ENCODE results near the gene LDB3.
"Not testable (repeated sequence)": the region's sequence is repeated elsewhere in the genome, so short reads cannot be mapped to it uniquely, and the experiment has no call there.

Gene LDB3

GRCh38 chr10:86636311-86636710 is 32.0 kb upstream of the LDB3 start:
- POLR2A ChIA-PET: interaction anchor here (0.6 kb wide), 1 partner anchor 66 kb away, joined by 6 read pairs; no protein-coding TSS in a partner anchor

GRCh38 chr10:86642021-86642420 is 26.3 kb upstream of the LDB3 start:
- DNase-seq: no peak
- H3K27me3 ChIP-seq (replicated peaks in 2 of 5; ENCODE audit: control insufficient read depth in 4 of 5, insufficient read depth in 5 of 5, low read length in 4 of 5): peaks cover 0 to 6% (median 0%) of the 10 kb centered on the region in 5 experiments
- H3K27ac ChIP-seq (ENCODE audit: insufficient read depth in 1 of 2, low read depth in 1 of 2, low read length in 2 of 2, poor library complexity in 1 of 2, severe bottlenecking in 2 of 2): no peak overlapping the region
- no peaks in the 10 kb centered on the region for H3K4me1 ChIP-seq (ENCODE audit: control extremely low read depth in 1 of 4, control insufficient read depth in 4 of 4, insufficient read depth in 4 of 4, low read length in 3 of 4)
- ChIA-PET POLR2A (no interaction called here), CTCF (interaction anchor here (1.3 kb wide), 1 partner anchor 16 kb away, joined by 4 read pairs; no protein-coding TSS in a partner anchor)
- peaks cover 0 to 6% (median 0%) of the 10 kb centered on the region in 5 experiments for H3K9me3 ChIP-seq (ENCODE audit: control extremely low read depth in 1 of 5, control insufficient read depth in 4 of 5, insufficient read depth in 2 of 5, low read depth in 1 of 5, low read length in 4 of 5)
- H3K36me3 ChIP-seq (ENCODE audit: control insufficient read depth in 4 of 4, insufficient read depth in 4 of 4, low read length in 3 of 4): no peaks in the 10 kb centered on the region
- H3K4me3 ChIP-seq (ENCODE audit: control insufficient read depth in 1 of 7, extremely low read depth in 1 of 7, insufficient read depth in 4 of 7, low read depth in 2 of 7, low read length in 6 of 7): no peak overlapping the region

More at GRCh38 chr10:86636311-86636710, 32.0 kb upstream of the LDB3 start:
- peaks cover 0 to under 1% (median 0%) of the 10 kb centered on the region in 5 experiments for H3K9me3 ChIP-seq (ENCODE audit: control extremely low read depth in 1 of 5, control insufficient read depth in 4 of 5, insufficient read depth in 2 of 5, low read depth in 1 of 5, low read length in 4 of 5)
- CTCF ChIA-PET: no interaction called here
- WGBS (ENCODE audit: insufficient coverage): no CpG with 5 or more reads among the region's 2 CpGs
- no peak for DNase-seq
- no peak overlapping the region for H3K4me3 ChIP-seq (ENCODE audit: control insufficient read depth in 1 of 7, extremely low read depth in 1 of 7, insufficient read depth in 4 of 7, low read depth in 2 of 7, low read length in 6 of 7)
- H3K36me3 ChIP-seq (ENCODE audit: control insufficient read depth in 4 of 4, insufficient read depth in 4 of 4, low read length in 3 of 4): no peaks in the 10 kb centered on the region
- peaks cover 3 to 38% (median 14%) of the 10 kb centered on the region in 5 experiments for H3K27me3 ChIP-seq (replicated peaks in 2 of 5; ENCODE audit: control insufficient read depth in 4 of 5, insufficient read depth in 5 of 5, low read length in 4 of 5)
- H3K27ac ChIP-seq (ENCODE audit: insufficient read depth in 1 of 2, low read depth in 1 of 2, low read length in 2 of 2, poor library complexity in 1 of 2, severe bottlenecking in 2 of 2): no peak overlapping the region
- H3K4me1 ChIP-seq (ENCODE audit: control extremely low read depth in 1 of 4, control insufficient read depth in 4 of 4, insufficient read depth in 4 of 4, low read length in 3 of 4): peaks cover 0 to 7% (median 5%) of the 10 kb centered on the region in 4 experiments

GRCh38 chr10:86642499-86642898 is 25.8 kb upstream of the LDB3 start:
- CTCF ChIA-PET: interaction anchor here (1.3 kb wide), 1 partner anchor 16 kb away, joined by 4 read pairs; no protein-coding TSS in a partner anchor

GRCh38 chr10:86644152-86644793 is 24.0 kb upstream of the LDB3 start:
- Histone ChIP-seq H3K4me3 (ENCODE audit: control insufficient read depth in 1 of 7, extremely low read depth in 1 of 7, insufficient read depth in 4 of 7, low read depth in 2 of 7, low read length in 6 of 7) (no peak overlapping the region), H3K27ac (ENCODE audit: insufficient read depth in 1 of 2, low read depth in 1 of 2, low read length in 2 of 2, poor library complexity in 1 of 2, severe bottlenecking in 2 of 2) (no peak overlapping the region), H3K27me3 (replicated peaks in 2 of 5; ENCODE audit: control insufficient read depth in 4 of 5, insufficient read depth in 5 of 5, low read length in 4 of 5) (peaks cover 0 to 8% (median 0%) of the 10 kb centered on the region in 5 experiments), H3K4me1 (ENCODE audit: control extremely low read depth in 1 of 4, control insufficient read depth in 4 of 4, insufficient read depth in 4 of 4, low read length in 3 of 4) (no peaks in the 10 kb centered on the region), H3K36me3 (ENCODE audit: control insufficient read depth in 4 of 4, insufficient read depth in 4 of 4, low read length in 3 of 4) (no peaks in the 10 kb centered on the region), H3K9me3 (ENCODE audit: control extremely low read depth in 1 of 5, control insufficient read depth in 4 of 5, insufficient read depth in 2 of 5, low read depth in 1 of 5, low read length in 4 of 5) (peaks cover 0 to 6% (median 0%) of the 10 kb centered on the region in 5 experiments)
- WGBS (ENCODE audit: insufficient coverage): 94% methylated on average over 5 of the region's 5 CpGs
- peak in 2 of 3 donors; percentile 3 to 18 for DNase-seq
- POLR2A ChIA-PET: no interaction called here
- CTCF ChIA-PET: interaction anchor here (1.6 kb wide), 1 partner anchor 14 kb away, joined by 4 read pairs; no protein-coding TSS in a partner anchor

More at GRCh38 chr10:86642499-86642898, 25.8 kb upstream of the LDB3 start:
- WGBS (ENCODE audit: insufficient coverage): 88% methylated on average over 5 of the region's 5 CpGs
- Histone ChIP-seq H3K36me3 (ENCODE audit: control insufficient read depth in 4 of 4, insufficient read depth in 4 of 4, low read length in 3 of 4) (no peaks in the 10 kb centered on the region), H3K27ac (ENCODE audit: insufficient read depth in 1 of 2, low read depth in 1 of 2, low read length in 2 of 2, poor library complexity in 1 of 2, severe bottlenecking in 2 of 2) (no peak overlapping the region), H3K27me3 (replicated peaks in 2 of 5; ENCODE audit: control insufficient read depth in 4 of 5, insufficient read depth in 5 of 5, low read length in 4 of 5) (peaks cover 0 to 5% (median 0%) of the 10 kb centered on the region in 5 experiments), H3K4me3 (ENCODE audit: control insufficient read depth in 1 of 7, extremely low read depth in 1 of 7, insufficient read depth in 4 of 7, low read depth in 2 of 7, low read length in 6 of 7) (no peak overlapping the region), H3K4me1 (ENCODE audit: control extremely low read depth in 1 of 4, control insufficient read depth in 4 of 4, insufficient read depth in 4 of 4, low read length in 3 of 4) (no peaks in the 10 kb centered on the region), H3K9me3 (ENCODE audit: control extremely low read depth in 1 of 5, control insufficient read depth in 4 of 5, insufficient read depth in 2 of 5, low read depth in 1 of 5, low read length in 4 of 5) (peaks cover 0 to 6% (median 0%) of the 10 kb centered on the region in 5 experiments)
- POLR2A ChIA-PET: no interaction called here
- no peak for DNase-seq

GRCh38 chr10:86644794-86645445 is 23.4 kb upstream of the LDB3 start:
- CTCF ChIA-PET: interaction anchor here (1.6 kb wide), 1 partner anchor 15 kb away, joined by 4 read pairs; no protein-coding TSS in a partner anchor
- no peak overlapping the region for H3K27ac ChIP-seq (ENCODE audit: insufficient read depth in 1 of 2, low read depth in 1 of 2, low read length in 2 of 2, poor library complexity in 1 of 2, severe bottlenecking in 2 of 2)
- 98% methylated on average over 4 of the region's 5 CpGs for WGBS (ENCODE audit: insufficient coverage)
- DNase-seq: no peak
- POLR2A ChIA-PET: no interaction called here
- H3K36me3 ChIP-seq (ENCODE audit: control insufficient read depth in 4 of 4, insufficient read depth in 4 of 4, low read length in 3 of 4): no peaks in the 10 kb centered on the region
- peaks cover 0 to 8% (median 0%) of the 10 kb centered on the region in 5 experiments for H3K27me3 ChIP-seq (replicated peaks in 2 of 5; ENCODE audit: control insufficient read depth in 4 of 5, insufficient read depth in 5 of 5, low read length in 4 of 5)
- H3K4me1 ChIP-seq (ENCODE audit: control extremely low read depth in 1 of 4, control insufficient read depth in 4 of 4, insufficient read depth in 4 of 4, low read length in 3 of 4): no peaks in the 10 kb centered on the region
- peaks cover 0 to 6% (median 0%) of the 10 kb centered on the region in 5 experiments for H3K9me3 ChIP-seq (ENCODE audit: control extremely low read depth in 1 of 5, control insufficient read depth in 4 of 5, insufficient read depth in 2 of 5, low read depth in 1 of 5, low read length in 4 of 5)
- no peak overlapping the region for H3K4me3 ChIP-seq (ENCODE audit: control insufficient read depth in 1 of 7, extremely low read depth in 1 of 7, insufficient read depth in 4 of 7, low read depth in 2 of 7, low read length in 6 of 7)

GRCh38 chr10:86645621-86646165 is 22.6 kb upstream of the LDB3 start:
- H3K27me3 ChIP-seq (replicated peaks in 2 of 5; ENCODE audit: control insufficient read depth in 4 of 5, insufficient read depth in 5 of 5, low read length in 4 of 5); H3K4me1 ChIP-seq (ENCODE audit: control extremely low read depth in 1 of 4, control insufficient read depth in 4 of 4, insufficient read depth in 4 of 4, low read length in 3 of 4); H3K4me3 ChIP-seq (ENCODE audit: control insufficient read depth in 1 of 7, extremely low read depth in 1 of 7, insufficient read depth in 4 of 7, low read depth in 2 of 7, low read length in 6 of 7); H3K9me3 ChIP-seq (ENCODE audit: control extremely low read depth in 1 of 5, control insufficient read depth in 4 of 5, insufficient read depth in 2 of 5, low read depth in 1 of 5, low read length in 4 of 5); POLR2A ChIA-PET; H3K36me3 ChIP-seq (ENCODE audit: control insufficient read depth in 4 of 4, insufficient read depth in 4 of 4, low read length in 3 of 4); H3K27ac ChIP-seq (ENCODE audit: insufficient read depth in 1 of 2, low read depth in 1 of 2, low read length in 2 of 2, poor library complexity in 1 of 2, severe bottlenecking in 2 of 2); DNase-seq: not testable (repeated sequence)
- CTCF ChIA-PET: interaction anchor here (0.6 kb wide), 1 partner anchor 246 kb away, joined by 3 read pairs; no protein-coding TSS in a partner anchor
- WGBS (ENCODE audit: insufficient coverage): 96% methylated on average over 3 of the region's 5 CpGs

- Histone ChIP-seq H3K9me3 (ENCODE audit: control extremely low read depth in 1 of 5, control insufficient read depth in 4 of 5, insufficient read depth in 2 of 5, low read depth in 1 of 5, low read length in 4 of 5) (peaks cover 0 to 5% (median 0%) of the 10 kb centered on the region in 5 experiments), H3K36me3 (ENCODE audit: control insufficient read depth in 4 of 4, insufficient read depth in 4 of 4, low read length in 3 of 4) (no peaks in the 10 kb centered on the region), H3K4me1 (ENCODE audit: control extremely low read depth in 1 of 4, control insufficient read depth in 4 of 4, insufficient read depth in 4 of 4, low read length in 3 of 4) (no peaks in the 10 kb centered on the region), H3K4me3 (ENCODE audit: control insufficient read depth in 1 of 7, extremely low read depth in 1 of 7, insufficient read depth in 4 of 7, low read depth in 2 of 7, low read length in 6 of 7) (no peak overlapping the region), H3K27me3 (replicated peaks in 2 of 5; ENCODE audit: control insufficient read depth in 4 of 5, insufficient read depth in 5 of 5, low read length in 4 of 5) (peaks cover 0 to 8% (median 0%) of the 10 kb centered on the region in 5 experiments), H3K27ac (ENCODE audit: insufficient read depth in 1 of 2, low read depth in 1 of 2, low read length in 2 of 2, poor library complexity in 1 of 2, severe bottlenecking in 2 of 2) (no peak overlapping the region)
- 100% methylated on average over 2 of the region's 5 CpGs for WGBS (ENCODE audit: insufficient coverage)
- CTCF ChIA-PET: no interaction called here
- DNase-seq: no peak
- POLR2A ChIA-PET: no interaction called here
Measured at GRCh38 chr10:86646532-86646931, 21.8 kb upstream of the LDB3 start.

All from common myeloid progenitor, CD34-positive (primary cell).